EH (cell line): ENCODE data around the gene CTSS.
A peak's percentile ranks its signal among the peaks of the same experiment; 100 is the strongest.
"Not testable (repeated sequence)": the region's sequence is repeated elsewhere in the genome, so short reads cannot be mapped to it uniquely, and the experiment has no call there.

Experiments used
- DNase-seq: peaks from one replicate; pipeline ENCODE4 v3.0.0-alpha.2; 2015; ENCODE audit warnings: low read depth

Gene CTSS

GRCh38 chr1:150775276-150775675 is 9.7 kb upstream of the CTSS start:
- no peak for DNase-seq

DNA sequence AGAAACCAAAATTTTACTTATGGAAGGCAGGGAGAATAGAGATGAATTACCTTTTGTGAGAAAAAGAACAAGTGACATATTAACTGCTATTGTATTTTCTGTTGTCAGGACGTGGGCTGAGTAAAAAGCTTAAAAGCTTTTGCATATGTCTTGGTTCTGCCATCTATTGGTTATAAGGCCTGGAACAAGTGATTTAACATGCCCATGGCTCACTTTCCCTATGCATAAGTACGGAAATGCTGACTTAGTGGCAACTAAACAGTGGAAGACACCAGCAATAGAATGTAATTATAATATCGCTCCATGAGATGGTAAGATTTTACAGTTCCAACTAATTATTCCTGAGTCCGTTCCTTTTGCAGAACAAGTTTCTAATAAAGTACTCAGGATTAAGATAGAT is 6.7 kb upstream of the CTSS start:
- DNase-seq: no peak

DNA sequence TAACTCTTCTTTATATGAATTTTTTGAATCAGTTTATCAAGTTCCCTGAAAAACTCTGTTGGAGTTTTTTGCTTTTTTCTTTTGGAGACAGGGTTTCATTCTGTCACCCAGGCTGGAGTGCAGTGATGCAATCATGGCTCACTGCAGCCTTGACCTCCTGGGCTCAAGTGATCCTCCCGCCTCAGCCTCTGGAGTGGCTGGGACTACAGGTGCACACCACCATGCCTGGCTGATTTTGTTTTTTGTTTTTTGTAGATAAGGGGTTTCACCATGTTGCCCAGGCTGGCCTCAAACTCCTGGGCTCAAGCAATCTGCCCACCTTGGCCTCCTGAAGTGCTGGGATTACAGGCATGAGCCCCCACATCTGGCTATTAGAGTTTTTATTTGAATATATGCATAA is 2.1 kb upstream of the CTSS start:
- DNase-seq: not testable (repeated sequence)

- not testable (repeated sequence) for DNase-seq
Observed at GRCh38 chr1:150765977-150766301, 361 bp upstream of the CTSS start.

DNA sequence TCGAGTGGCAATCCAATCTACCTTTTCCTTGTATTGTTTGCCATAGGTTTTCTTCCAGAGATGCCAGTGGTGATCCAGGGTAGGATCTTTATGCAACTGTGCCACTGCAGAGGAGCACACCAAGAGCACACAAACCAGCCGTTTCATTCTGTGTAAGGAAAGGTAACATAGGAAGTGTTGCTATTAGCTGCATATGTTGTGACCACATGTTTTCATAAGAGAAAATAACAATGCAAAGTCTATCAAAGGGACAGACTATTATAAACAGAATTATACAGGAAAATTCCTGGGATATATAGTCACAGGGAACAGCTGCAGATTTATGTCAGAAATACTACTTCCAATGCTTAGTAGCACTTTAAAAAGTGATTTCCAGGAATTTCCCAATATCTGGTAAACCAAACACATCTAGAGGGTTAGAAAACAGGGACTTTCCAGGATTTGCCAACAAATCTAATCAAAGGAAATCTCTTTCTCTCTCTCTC is 919 bp downstream of the CTSS start:
- peak; percentile 77 for DNase-seq

DNA sequence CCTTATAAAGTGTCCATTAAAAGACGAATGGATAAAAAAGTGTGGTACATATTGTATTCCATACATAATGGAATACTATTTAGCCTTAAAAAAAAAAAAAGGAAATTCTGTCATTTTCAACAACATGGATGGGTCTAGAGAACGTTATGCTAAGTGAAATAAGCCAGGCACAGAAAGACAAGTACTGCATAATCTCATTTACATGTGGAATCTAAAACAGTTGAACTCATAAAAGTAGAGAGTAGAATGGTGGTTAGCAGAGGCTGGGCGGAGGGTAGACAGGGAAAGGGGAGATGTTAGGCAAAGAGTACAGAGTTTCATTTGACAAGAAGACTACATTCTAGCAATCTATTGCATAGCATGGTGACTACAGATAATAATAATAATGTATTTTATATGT is 2.6 kb downstream of the CTSS start:
- DNase-seq: no peak

DNA sequence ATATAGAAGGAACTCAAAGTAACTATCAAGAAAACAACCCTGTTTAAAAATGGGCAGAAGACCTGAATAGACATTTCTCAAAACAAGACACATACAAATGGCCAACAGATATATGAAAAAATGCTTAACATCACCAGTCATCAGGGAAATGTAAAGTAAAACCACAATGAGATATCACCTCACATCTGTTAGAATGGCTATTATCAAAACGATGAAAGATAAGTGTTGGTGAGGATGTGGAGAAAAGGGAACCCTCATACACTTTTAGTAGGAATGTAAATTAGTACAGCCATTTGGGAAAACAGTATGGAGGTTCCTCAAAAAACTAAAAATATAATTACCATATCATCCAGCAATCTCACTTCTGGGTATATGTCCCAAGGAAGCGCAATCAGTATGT is 3.0 kb downstream of the CTSS start:
- DNase-seq: no peak

DNA sequence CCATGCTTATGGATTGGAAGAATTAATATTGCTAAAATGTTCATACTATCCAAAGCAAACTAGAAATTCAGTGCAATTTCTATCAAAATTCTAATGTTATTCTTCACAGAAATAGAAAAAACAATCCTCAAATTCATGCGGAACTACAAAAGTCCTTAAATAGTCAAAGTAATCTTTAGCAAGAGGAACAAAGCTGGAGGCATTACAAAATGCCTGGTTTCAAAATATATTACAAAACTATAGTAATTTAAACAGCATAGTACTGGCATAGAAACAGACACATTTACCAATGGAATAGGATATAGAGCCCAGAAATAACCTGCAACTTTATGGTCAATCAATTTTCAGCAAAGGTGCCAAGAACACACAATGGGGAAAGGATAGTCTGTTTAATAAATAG is 3.8 kb downstream of the CTSS start:
- no peak for DNase-seq

DNA sequence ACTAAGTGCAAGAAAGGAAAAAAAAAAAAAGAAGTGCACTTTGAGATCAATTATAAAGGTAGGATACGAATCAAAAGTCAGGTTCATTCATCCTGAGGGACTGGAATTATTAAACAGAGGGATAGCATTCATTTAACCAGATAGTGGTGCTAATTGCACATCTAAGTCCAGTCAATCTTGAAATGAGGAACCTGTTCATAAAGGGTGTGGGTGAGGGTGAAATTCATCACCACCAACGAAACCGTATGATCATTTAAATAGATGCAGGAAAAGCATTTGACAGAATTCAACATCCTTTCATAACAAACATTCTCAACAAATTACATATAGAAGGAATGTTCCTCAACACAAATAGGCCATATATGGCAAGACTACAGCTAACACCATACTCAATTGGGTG is 5.6 kb downstream of the CTSS start:
- no peak for DNase-seq

- no peak for DNase-seq
Observed at GRCh38 chr1:150753416-150753815, 12.2 kb downstream of the CTSS start.

DNA sequence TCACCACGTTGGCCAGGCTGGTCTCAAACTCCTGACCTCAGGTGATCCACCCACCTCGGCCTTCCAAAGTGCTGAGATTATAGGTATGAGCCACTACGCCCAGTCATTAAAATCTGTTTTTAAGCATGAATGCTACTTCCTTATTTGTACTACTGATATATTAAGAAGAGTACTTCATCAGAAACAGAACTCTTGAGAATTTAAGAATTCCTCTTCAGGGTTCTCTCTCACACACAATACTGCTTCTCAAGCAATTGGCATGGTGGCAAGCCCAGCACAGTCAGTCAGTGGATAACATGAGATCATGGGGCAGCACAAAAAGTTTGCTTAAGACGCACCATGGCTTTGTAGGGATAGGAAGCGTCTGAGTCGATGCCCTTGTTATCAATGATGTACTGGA is 14.1 kb downstream of the CTSS start:
- DNase-seq: no peak

GRCh38 chr1:150749720-150750311 is 15.8 kb downstream of the CTSS start:
- no peak for DNase-seq

GRCh38 chr1:150748878-150749719 is 16.5 kb downstream of the CTSS start:
- DNase-seq: no peak

GRCh38 chr1:150730130-150730721 is 35.4 kb downstream of the CTSS start:
- no peak for DNase-seq

GRCh38 chr1:150724336-150724735 is 41.2 kb downstream of the CTSS start:
- no peak for DNase-seq

GRCh38 chr1:150720703-150721102 is 44.9 kb downstream of the CTSS start, which contains the start of gene HORMAD1:
TSS of gene HORMAD1 (minus strand) at chr1:150720895. CDS start at chr1:150719505, 1,390 bp downstream.
- no peak for DNase-seq

GRCh38 chr1:150720098-150720497 is 45.5 kb downstream of the CTSS start:
- no peak for DNase-seq

DNA sequence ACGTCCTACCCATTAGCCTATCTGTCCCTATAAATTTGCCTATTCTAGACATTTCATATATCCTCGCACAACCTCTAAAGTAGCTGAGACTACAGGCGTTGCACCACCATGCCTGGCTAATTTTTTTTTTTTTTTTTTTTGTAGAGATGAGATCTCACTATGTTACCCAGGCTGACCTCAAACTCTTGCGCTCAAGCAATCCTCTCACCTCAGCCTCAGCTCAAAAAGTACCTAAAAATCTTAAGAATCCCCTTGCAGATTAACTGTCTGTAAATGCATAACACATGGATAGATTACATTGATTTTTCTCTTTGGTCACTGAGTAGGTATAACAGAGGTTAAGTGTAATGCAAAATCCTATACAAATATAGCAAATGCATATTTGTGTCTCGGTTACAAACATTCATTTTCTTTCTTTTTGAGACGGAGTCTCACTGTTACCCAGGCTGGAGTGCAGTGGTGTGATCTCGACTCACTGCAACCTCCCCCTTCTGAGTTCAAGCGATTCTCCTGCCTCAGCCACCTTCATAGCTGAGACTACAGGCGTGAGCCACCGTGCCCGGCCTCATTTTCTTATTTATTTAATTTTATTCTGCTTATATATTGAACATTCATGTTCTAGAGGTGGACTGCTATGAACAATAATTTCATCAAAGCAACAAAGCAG is 47.2 kb downstream of the CTSS start:
- DNase-seq: no peak

- not testable (repeated sequence) for DNase-seq
Observed at GRCh38 chr1:150709031-150709430, 56.5 kb downstream of the CTSS start.

DNA sequence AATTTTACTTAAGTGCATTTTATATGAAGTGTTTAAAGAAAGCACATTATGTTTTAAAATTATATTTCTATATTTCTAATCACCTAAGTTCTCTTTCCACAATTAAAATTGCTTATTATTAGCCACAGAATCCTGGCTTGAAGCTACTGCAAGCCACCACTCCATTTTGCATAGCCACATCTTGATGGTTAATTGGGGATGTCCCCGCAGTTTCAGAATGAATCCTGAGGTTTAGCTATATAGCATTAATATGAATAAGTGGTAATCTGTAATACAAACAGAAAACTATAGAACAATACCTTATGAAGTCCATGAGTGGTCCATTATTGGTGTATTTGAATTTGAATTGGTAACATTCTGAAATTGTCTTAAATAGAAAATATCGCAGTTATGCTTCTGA is 57.0 kb downstream of the CTSS start:
- DNase-seq: no peak

DNA sequence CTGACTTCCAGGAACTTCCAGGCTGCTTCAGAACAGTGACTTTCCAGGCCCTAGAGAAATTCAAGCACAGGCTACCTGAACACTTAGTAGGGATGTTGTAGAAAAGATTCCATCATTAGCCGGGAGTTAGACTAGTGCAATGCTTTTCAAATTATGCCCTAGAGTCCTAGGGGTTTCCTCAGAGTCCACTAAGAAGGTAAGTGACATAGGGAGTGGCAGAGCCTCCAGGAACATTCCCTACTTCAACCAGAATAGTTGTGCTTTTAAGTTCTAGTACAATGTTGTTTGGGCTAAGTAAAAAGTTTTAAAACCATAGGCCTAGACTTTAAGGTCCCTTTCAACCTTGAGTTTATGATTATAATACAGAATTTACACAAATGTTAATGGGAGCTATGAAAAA is 59.5 kb downstream of the CTSS start:
- no peak for DNase-seq

- no peak for DNase-seq
Observed at GRCh38 chr1:150703427-150703826, 62.2 kb downstream of the CTSS start.
